Measurements from ENCODE around the gene ZFY.

Gene ZFY

GRCh38 chrY:2936436-2936750 lies 1.2 kb downstream of the ZFY start:
- Histone ChIP-seq H3K27me3 (no peaks in the 10 kb centered on the region), H3K4me1 (no peaks in the 10 kb centered on the region), H3K36me3 (no peaks in the 10 kb centered on the region), H3K9ac (no peak overlapping the region), H3K4me2 (no peak overlapping the region), H3K27ac (no peak overlapping the region), H4K20me1 (no peaks in the 10 kb centered on the region), H3K4me3 (no peak overlapping the region), H3K9me3 (no peaks in the 10 kb centered on the region)
- no peak for TF ChIP-seq Cebpa-rat (IDR thresholded peaks at IDR 0.05)

- Histone ChIP-seq H3K4me1 (no peaks in the 10 kb centered on the region), H3K4me3 (no peak overlapping the region), H3K9me3 (no peaks in the 10 kb centered on the region), H4K20me1 (no peaks in the 10 kb centered on the region), H3K36me3 (no peaks in the 10 kb centered on the region), H3K9ac (no peak overlapping the region), H3K27ac (no peak overlapping the region), H3K27me3 (no peaks in the 10 kb centered on the region), H3K4me2 (no peak overlapping the region)
- no peak for TF ChIP-seq Cebpa-rat (IDR thresholded peaks at IDR 0.05)
Observed at GRCh38 chrY:2937149-2937548, 2.0 kb downstream of the ZFY start.

- Histone ChIP-seq H3K4me1 (no peaks in the 10 kb centered on the region), H3K27me3 (no peaks in the 10 kb centered on the region), H3K4me3 (no peak overlapping the region), H4K20me1 (no peaks in the 10 kb centered on the region), H3K4me2 (no peak overlapping the region), H3K9me3 (no peaks in the 10 kb centered on the region), H3K27ac (no peak overlapping the region), H3K9ac (no peak overlapping the region), H3K36me3 (no peaks in the 10 kb centered on the region)
- TF ChIP-seq Cebpa-rat (IDR thresholded peaks at IDR 0.05): no peak
Observed at GRCh38 chrY:2949590-2950252, 14.5 kb downstream of the ZFY start.

GRCh38 chrY:2950655-2951054 lies 15.5 kb downstream of the ZFY start:
- H3K4me1 ChIP-seq: no peaks in the 10 kb centered on the region
- no peak overlapping the region for H3K27ac ChIP-seq
- no peak for TF ChIP-seq Cebpa-rat (IDR thresholded peaks at IDR 0.05)
- no peaks in the 10 kb centered on the region for H3K9me3 ChIP-seq
- H3K9ac ChIP-seq: no peak overlapping the region
- H3K4me2 ChIP-seq: no peak overlapping the region
- H4K20me1 ChIP-seq: no peaks in the 10 kb centered on the region
- no peaks in the 10 kb centered on the region for H3K36me3 ChIP-seq
- no peak overlapping the region for H3K4me3 ChIP-seq
- no peaks in the 10 kb centered on the region for H3K27me3 ChIP-seq

- Histone ChIP-seq H3K9ac (no peak overlapping the region), H3K4me3 (no peak overlapping the region), H3K27me3 (no peaks in the 10 kb centered on the region), H4K20me1 (no peaks in the 10 kb centered on the region), H3K4me2 (no peak overlapping the region), H3K4me1 (no peaks in the 10 kb centered on the region), H3K9me3 (no peaks in the 10 kb centered on the region), H3K27ac (no peak overlapping the region), H3K36me3 (no peaks in the 10 kb centered on the region)
- TF ChIP-seq Cebpa-rat (IDR thresholded peaks at IDR 0.05): no peak
Observed at GRCh38 chrY:2952912-2953311, 17.7 kb downstream of the ZFY start.

- no peaks in the 10 kb centered on the region for H3K36me3 ChIP-seq
- no peak overlapping the region for H3K9ac ChIP-seq
- H3K9me3 ChIP-seq: no peaks in the 10 kb centered on the region
- H3K4me2 ChIP-seq: no peak overlapping the region
- no peaks in the 10 kb centered on the region for H3K4me1 ChIP-seq
- TF ChIP-seq Cebpa-rat (IDR thresholded peaks at IDR 0.05): no peak
- no peak overlapping the region for H3K4me3 ChIP-seq
- H3K27ac ChIP-seq: no peak overlapping the region
- no peaks in the 10 kb centered on the region for H3K27me3 ChIP-seq
- H4K20me1 ChIP-seq: no peaks in the 10 kb centered on the region
Observed at GRCh38 chrY:2954735-2955134, 19.6 kb downstream of the ZFY start.

GRCh38 chrY:2955561-2955960 lies 20.4 kb downstream of the ZFY start:
- no peak overlapping the region for H3K27ac ChIP-seq
- TF ChIP-seq Cebpa-rat (IDR thresholded peaks at IDR 0.05): no peak
- H3K9ac ChIP-seq: no peak overlapping the region
- no peak overlapping the region for H3K4me2 ChIP-seq
- H4K20me1 ChIP-seq: no peaks in the 10 kb centered on the region
- no peak overlapping the region for H3K4me3 ChIP-seq
- no peaks in the 10 kb centered on the region for H3K36me3 ChIP-seq
- H3K27me3 ChIP-seq: no peaks in the 10 kb centered on the region
- H3K9me3 ChIP-seq: no peaks in the 10 kb centered on the region
- no peaks in the 10 kb centered on the region for H3K4me1 ChIP-seq

- H3K4me1 ChIP-seq: no peaks in the 10 kb centered on the region
- H4K20me1 ChIP-seq: no peaks in the 10 kb centered on the region
- no peak overlapping the region for H3K4me3 ChIP-seq
- TF ChIP-seq Cebpa-rat (IDR thresholded peaks at IDR 0.05): no peak
- no peak overlapping the region for H3K4me2 ChIP-seq
- no peaks in the 10 kb centered on the region for H3K9me3 ChIP-seq
- no peak overlapping the region for H3K27ac ChIP-seq
- no peaks in the 10 kb centered on the region for H3K27me3 ChIP-seq
- H3K9ac ChIP-seq: no peak overlapping the region
- no peaks in the 10 kb centered on the region for H3K36me3 ChIP-seq
Observed at GRCh38 chrY:2962061-2962460, 26.9 kb downstream of the ZFY start.

GRCh38 chrY:2964814-2965213 lies 29.6 kb downstream of the ZFY start:
- H3K36me3 ChIP-seq: no peaks in the 10 kb centered on the region
- H3K27me3 ChIP-seq: no peaks in the 10 kb centered on the region
- no peak overlapping the region for H3K4me3 ChIP-seq
- H3K27ac ChIP-seq: no peak overlapping the region
- no peak for TF ChIP-seq Cebpa-rat (IDR thresholded peaks at IDR 0.05)
- no peaks in the 10 kb centered on the region for H3K9me3 ChIP-seq
- H3K4me2 ChIP-seq: no peak overlapping the region
- no peaks in the 10 kb centered on the region for H3K4me1 ChIP-seq
- no peaks in the 10 kb centered on the region for H4K20me1 ChIP-seq
- no peak overlapping the region for H3K9ac ChIP-seq

- no peaks in the 10 kb centered on the region for H3K4me1 ChIP-seq
- H3K4me2 ChIP-seq: no peak overlapping the region
- no peaks in the 10 kb centered on the region for H3K27me3 ChIP-seq
- H3K4me3 ChIP-seq: no peak overlapping the region
- H4K20me1 ChIP-seq: no peaks in the 10 kb centered on the region
- TF ChIP-seq Cebpa-rat (IDR thresholded peaks at IDR 0.05): no peak
- no peaks in the 10 kb centered on the region for H3K36me3 ChIP-seq
- H3K9ac ChIP-seq: no peak overlapping the region
- no peak overlapping the region for H3K27ac ChIP-seq
- H3K9me3 ChIP-seq: no peaks in the 10 kb centered on the region
Observed at GRCh38 chrY:2965629-2966028, 30.4 kb downstream of the ZFY start.

- H4K20me1 ChIP-seq: no peaks in the 10 kb centered on the region
- TF ChIP-seq Cebpa-rat (IDR thresholded peaks at IDR 0.05): no peak
- no peak overlapping the region for H3K9ac ChIP-seq
- no peak overlapping the region for H3K27ac ChIP-seq
- H3K4me1 ChIP-seq: no peaks in the 10 kb centered on the region
- no peaks in the 10 kb centered on the region for H3K36me3 ChIP-seq
- H3K9me3 ChIP-seq: no peaks in the 10 kb centered on the region
- H3K4me2 ChIP-seq: no peak overlapping the region
- no peaks in the 10 kb centered on the region for H3K27me3 ChIP-seq
- no peak overlapping the region for H3K4me3 ChIP-seq
Observed at GRCh38 chrY:2969561-2969960, 34.4 kb downstream of the ZFY start.

Data from BLaER1 (cell line).